Activated CD4-positive, alpha-beta T cell treated with anti-CD3 and anti-CD28 coated beads, Interleukin-2, amount 50 U/mL, for 24 hours (primary cell): Measurements from ENCODE around the gene CHRNA3.
"Not testable (repeated sequence)": the region's sequence is repeated elsewhere in the genome, so short reads cannot be mapped to it uniquely, and the experiment has no call there.

Source experiments
- DNase-seq, 2 donors: peaks; one replicate each; pipeline ENCODE4 v3.0.0-alpha.2; 2020; ENCODE audit warnings: low read depth in 1 of 2, low spot score in 1 of 2

CHRNA3 gene

DNA sequence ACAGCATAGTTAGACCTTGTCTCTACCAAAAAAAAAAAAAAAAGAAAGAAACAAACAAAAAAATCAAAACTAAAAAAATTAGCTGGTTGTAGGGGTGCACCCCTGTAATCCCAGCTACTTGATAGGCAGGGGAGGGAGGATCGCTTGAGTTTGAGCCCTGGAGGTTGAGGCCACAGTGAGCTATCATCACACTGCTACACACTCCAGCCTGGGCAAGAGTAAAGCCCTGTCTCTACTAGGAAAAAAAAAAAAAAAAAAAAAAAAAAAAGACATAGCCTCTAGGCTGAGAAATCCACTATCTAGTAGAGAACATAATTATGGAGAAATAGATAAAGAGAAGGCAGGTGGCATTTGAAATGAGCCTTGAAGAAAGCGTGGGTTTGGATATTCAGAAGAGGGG, 57.7 kb downstream of the CHRNA3 start:
- DNase-seq, result no peak

DNA sequence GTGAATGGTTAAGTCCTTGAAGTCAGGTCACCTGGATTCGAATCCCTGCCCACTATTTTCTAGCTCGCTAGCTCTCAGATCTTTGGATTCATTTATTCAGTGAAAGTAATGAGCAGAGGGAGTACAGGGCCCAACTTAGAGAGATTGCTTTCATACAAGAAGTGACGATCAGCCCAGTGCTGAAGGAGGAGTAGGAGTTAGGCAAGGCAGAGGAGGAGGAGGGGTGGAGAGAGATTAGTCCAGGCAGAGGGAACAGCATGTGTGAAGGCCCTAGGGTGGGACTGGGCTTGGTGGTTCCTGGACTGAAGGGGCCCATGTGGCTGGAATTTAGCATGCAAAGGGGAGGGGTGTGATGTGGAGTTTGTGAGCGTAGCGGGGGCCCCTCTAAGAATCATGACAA, 59.3 kb downstream of the CHRNA3 start:
- DNase-seq, result no peak

DNA sequence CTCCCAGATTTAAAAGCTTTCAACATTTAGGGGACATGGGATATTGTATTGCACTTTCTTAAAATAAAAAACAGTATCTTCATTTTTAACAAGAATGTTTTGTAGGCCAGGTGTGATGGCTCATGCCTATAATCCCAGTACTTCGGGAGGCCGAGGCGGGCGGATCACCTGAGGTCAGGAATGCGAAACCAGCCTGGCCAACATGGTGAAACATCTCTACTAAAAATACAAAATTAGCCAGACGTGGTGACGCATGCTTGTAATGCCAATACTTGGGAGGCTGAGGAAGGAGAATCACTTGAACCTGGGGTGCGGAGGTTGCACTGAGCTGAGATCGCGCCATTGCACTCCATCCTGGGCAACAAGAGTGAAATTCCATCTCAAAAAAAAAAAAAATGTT, 60.6 kb downstream of the CHRNA3 start:
- not testable (repeated sequence) for DNase-seq

DNA sequence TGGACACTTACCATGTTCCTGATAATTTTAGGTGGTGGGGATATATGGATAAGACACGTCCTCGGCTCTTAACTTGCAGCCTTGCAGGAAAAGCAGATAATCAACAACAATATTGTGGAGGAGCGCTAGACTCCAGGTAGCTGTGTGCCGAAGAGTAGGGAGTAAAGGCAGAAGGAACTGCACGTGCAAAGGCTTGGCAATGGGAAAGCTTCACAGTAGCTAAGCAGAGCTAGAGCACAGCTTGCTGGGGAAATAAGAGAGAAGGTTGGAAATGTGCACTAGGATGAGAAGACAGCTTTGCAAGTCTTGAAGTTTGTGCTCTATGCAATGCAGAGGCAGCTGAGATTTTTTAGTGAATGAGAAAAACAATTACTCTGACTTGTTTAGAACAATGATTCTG, 68.2 kb downstream of the CHRNA3 start:
- no peak for DNase-seq

DNA sequence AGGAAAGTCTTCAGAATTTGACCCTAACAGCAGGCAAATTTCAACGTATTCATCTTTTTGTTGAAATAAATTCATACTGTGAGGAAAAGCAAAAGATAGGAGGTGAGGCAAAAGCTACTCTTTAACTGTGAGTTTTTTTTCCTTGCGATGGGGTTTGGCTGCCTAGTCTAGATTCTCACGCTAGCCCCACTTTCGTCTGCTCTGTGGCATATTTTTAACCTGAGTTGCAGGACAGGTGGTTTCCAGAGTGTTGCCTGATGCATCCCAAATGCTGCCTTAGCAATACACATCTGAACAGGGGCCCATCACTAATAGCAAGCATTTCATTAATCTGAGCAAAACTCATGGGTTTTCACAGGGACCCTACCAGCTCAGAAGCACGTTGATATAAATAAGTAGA, 68.9 kb downstream of the CHRNA3 start:
- no peak for DNase-seq

DNA sequence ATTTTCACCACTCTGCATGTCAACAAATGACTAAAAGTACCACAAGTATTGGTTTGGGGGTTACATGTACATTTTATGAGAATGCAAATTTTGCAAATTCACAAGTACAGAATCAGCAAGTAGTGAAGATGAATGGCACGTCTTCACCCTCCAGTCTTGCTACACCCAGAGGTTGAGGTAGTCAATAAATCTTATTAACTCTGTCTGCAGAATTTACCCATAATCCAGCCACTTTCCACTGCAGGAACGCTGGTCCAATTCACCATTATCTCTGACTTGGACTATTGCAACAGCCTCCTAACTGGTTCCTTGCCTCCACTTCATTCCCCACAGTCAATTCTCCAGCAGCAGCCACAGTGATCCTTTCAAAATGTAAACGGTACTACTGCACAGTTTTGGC, 70.0 kb downstream of the CHRNA3 start:
- no peak for DNase-seq

DNA sequence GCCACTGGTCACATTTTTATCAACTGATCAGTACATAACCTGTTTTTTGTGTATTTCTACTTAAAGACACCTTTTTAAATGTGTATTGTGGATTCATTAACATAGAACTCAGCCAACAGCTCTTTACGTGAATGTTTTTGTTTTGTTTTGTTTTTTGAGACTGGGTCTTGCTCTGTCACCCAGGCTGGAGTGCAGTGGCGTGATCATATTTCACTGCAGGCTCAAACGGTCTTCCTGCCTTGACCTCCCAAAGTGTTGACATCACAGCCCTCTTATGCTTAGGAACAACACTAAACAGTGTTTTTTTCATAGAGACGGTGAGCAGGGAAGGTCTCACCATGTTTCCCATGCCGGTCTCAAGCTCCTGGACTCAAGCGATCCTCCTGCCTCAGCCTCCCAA, 70.6 kb downstream of the CHRNA3 start:
- DNase-seq, result no peak
